Ovary (tissue), 9 donors: ENCODE data around the gene KRTAP26-1. TPM values are rescaled to one million over a fixed set of nuclear protein-coding genes. Genes with fewer than 3 reads are reported as not detected.

ENCODE experiments used
- DNase-seq, 5 donors: peaks; one replicate each; pipeline ENCODE4 v3.0.0-alpha.2; 2019 to 2020
- H3K27ac ChIP-seq, 2 donors: fragments of 200-600 bp; one replicate each; pipeline versions ENCODE4 v1.5.1 to v1.8.0; 2019 to 2022
- H3K27me3 ChIP-seq: fragments of 200-600 bp; one replicate; pipeline ENCODE4 v1.8.0; 2022
- H3K36me3 ChIP-seq: fragments of 200-600 bp; sonication (generic); one replicate; pipeline ENCODE4 v1.5.1; 2019
- H3K4me1 ChIP-seq: one replicate; pipeline ENCODE4 v1.8.1; 2013; ENCODE audit warnings: mild to moderate bottlenecking, moderate library complexity; ENCODE audit not compliant: insufficient read depth
- H3K4me3 ChIP-seq: fragments of 200-600 bp; sonication (generic); one replicate; pipeline ENCODE4 v1.5.1; 2017
- H3K9me3 ChIP-seq, 2 donors: fragments of 200-600 bp in 1 of 2; sonication (generic) in 1 of 2; one replicate each; pipeline versions ENCODE4 v1.5.1 to v1.8.1; 2013 to 2019; ENCODE audit warnings: mild to moderate bottlenecking in 1 of 2, moderate library complexity in 1 of 2
- EP300 ChIP-seq: sonication (generic); formaldehyde crosslinking; IDR thresholded peaks from one replicate; pipeline ENCODE4 v1.6.1; 2017; ENCODE audit warnings: antibody characterized with exemption
- POLR2A ChIP-seq: fragments of 450-650 bp; IDR thresholded peaks from one replicate; pipeline ENCODE4 v1.6.1; 2017; ENCODE audit warnings: antibody characterized with exemption, mild to moderate bottlenecking, moderate library complexity
- WGBS, 3 donors: extraction: QIAGEN DNeasy Blood & Tissue Kit in 1 of 3; methylation state at CpG; one replicate each; pipeline versions ENCODE4 v1.1.5 to v1.1.7; 2013 to 2017; 5-methylcytosine and 5-hydroxymethylcytosine counted together
- intact Hi-C, 4 donors: fragments of 100-400 bp; cut with DNase I; formaldehyde crosslinking; loops; one replicate each; pipeline versions ENCODE4 v1.11.0 to v1.15.1; 2022 to 2023
- polyA plus RNA-seq, 2 donors: library from polyadenylated mRNA; stranded (reverse); fragments of 200-250 nt in 1 of 2; fragments of 350-450 nt in 1 of 2; fragmentation: Illumina TruSeq in 1 of 2; extraction: RNeasy Lipid Tissue Mini Kit (QIAGEN cat#74804) in 1 of 2; gene quantifications; one replicate each; pipeline ENCODE4 v1.2.3, GENCODE V29; 2013 to 2014
- small RNA-seq: library from RNA; depleted of rRNA; stranded (forward); fragments of <200 nt; gene quantifications from one replicate; pipeline ENCODE3, GENCODE V24; 2016
- total RNA-seq, 7 donors: library from RNA; depleted of rRNA in 2 of 7; stranded (reverse); fragments of >200 nt in 2 of 7; fragmentation: NEBNext Ultra II Directional in 3 of 7; extraction: Animal tissue kit (Norgen Biotek cat#: 25700) in 3 of 7; gene quantifications; one replicate each; pipeline versions ENCODE4 v1.1.0 to v1.2.4, GENCODE V29; 2016 to 2023
- TF ChIP-seq, protein P1 (sequence below), 3 donors: fragments of 450-650 bp in 2 of 3; fragments of 200-600 bp in 1 of 3; IDR thresholded peaks; one replicate each; pipeline versions ENCODE4 v1.5.1 to v1.8.0; 2016 to 2022; ENCODE audit warnings: antibody characterized with exemption in 3 of 3, mild to moderate bottlenecking in 1 of 3
- donor health status: DM: no; HTN: no; CAD: no; lungs with moderate emphysema.
- donor health status: DM: no; HTN: no; CAD: no.
- donor health status: Bipolar disorder and iron deficiency.
- donor health status: DM: yes; HTN: yes; CAD: no.
- donor health status: DM: no; HTN: no; CAD: no.
- donor health status: DM: yes; HTN: yes; CAD: no.

The KRTAP26-1 gene
- total and polyA plus RNA-seq, 9 donors, result not detected

DNA sequence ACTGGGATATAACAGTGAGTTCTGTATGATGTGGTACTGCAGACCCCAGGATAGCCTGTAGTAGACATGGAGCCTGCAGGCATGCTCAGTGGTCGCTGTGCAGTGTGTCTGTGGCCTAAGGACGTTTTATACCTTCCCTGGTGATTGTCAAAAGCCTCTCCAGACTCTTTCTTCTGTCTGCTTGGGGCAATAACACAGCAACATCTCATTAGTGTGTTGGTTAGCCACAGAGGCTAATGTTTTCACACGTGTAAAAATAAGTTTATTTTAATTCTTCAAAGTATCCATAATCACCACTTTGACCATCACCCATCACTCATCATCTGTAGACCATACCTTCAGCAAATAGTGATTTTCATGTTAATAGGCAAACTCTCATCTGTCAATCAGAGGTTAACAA lies 37.3 kb downstream of the KRTAP26-1 start, which contains the start of gene KRTAP24-1:
KRTAP24-1 (minus strand) TSS at position 101 of the 400 bp plus-strand sequence; CDS start at position 83, 18 bp downstream.
- Histone ChIP-seq H3K4me3 (no peak within 1 kb of the TSS), H3K27me3 (no peaks in the 10 kb centered on the region), H3K27ac (no peak within 1 kb of the TSS), H3K36me3 (no peaks in the 10 kb centered on the region), H3K9me3 (no peaks in the 10 kb centered on the region), H3K4me1 (no peaks in the 10 kb centered on the region)
- WGBS, 3 donors, result 54 to 61% (median 55%) methylated on average over 3 of the region's 3 CpGs
- DNase-seq, result no peak
- intact Hi-C loops, result no loop called here
- TF ChIP-seq EP300, result no peak
- TF ChIP-seq POLR2A, result no peak
- TF ChIP-seq, protein P1, sequence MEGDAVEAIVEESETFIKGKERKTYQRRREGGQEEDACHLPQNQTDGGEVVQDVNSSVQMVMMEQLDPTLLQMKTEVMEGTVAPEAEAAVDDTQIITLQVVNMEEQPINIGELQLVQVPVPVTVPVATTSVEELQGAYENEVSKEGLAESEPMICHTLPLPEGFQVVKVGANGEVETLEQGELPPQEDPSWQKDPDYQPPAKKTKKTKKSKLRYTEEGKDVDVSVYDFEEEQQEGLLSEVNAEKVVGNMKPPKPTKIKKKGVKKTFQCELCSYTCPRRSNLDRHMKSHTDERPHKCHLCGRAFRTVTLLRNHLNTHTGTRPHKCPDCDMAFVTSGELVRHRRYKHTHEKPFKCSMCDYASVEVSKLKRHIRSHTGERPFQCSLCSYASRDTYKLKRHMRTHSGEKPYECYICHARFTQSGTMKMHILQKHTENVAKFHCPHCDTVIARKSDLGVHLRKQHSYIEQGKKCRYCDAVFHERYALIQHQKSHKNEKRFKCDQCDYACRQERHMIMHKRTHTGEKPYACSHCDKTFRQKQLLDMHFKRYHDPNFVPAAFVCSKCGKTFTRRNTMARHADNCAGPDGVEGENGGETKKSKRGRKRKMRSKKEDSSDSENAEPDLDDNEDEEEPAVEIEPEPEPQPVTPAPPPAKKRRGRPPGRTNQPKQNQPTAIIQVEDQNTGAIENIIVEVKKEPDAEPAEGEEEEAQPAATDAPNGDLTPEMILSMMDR (IDR thresholded peaks at IDR 0.05), result no peak

DNA sequence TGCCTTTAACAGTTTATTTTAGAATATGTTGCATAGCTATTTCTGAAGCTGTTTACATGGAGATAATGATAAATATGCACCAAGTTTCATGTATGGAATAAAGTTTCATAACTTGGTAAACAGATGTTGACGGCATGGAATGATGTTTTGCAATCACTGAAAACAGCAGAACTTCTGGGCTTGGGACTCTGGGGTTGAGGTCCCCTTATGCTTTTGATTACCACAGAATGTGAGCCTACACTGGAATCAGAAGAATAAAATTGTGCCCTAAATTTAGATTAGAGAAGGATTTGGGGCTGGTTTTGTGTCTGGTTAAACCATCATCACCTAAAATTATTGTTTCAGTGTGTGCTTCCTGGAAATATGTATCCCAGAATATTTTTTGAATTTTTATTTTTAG lies 48.5 kb downstream of the KRTAP26-1 start:
- Histone ChIP-seq H3K4me3 (no peak overlapping the region), H3K9me3 (no peaks in the 10 kb centered on the region), H3K36me3 (no peaks in the 10 kb centered on the region), H3K4me1 (no peaks in the 10 kb centered on the region), H3K27ac (no peak overlapping the region), H3K27me3 (no peaks in the 10 kb centered on the region)
- DNase-seq, result no peak
- 73 to 74% (median 73%) methylated on average over 1 of the region's 1 CpG for WGBS, 3 donors
- intact Hi-C loops, result no loop called here
- TF ChIP-seq POLR2A (no peak), EP300 (no peak)
- TF ChIP-seq, protein P1 (IDR thresholded peaks at IDR 0.05), result no peak

- intact Hi-C loops, result no loop called here
- Histone ChIP-seq H3K36me3 (no peaks in the 10 kb centered on the region), H3K4me3 (no peak overlapping the region), H3K27me3 (no peaks in the 10 kb centered on the region), H3K27ac (no peak overlapping the region), H3K9me3 (no peaks in the 10 kb centered on the region), H3K4me1 (no peaks in the 10 kb centered on the region)
- WGBS, 3 donors, result 57 to 70% (median 62%) methylated on average over 5 of the region's 5 CpGs
- TF ChIP-seq, protein P1 (IDR thresholded peaks at IDR 0.05), result no peak
- no peak for TF ChIP-seq POLR2A
- DNase-seq, result no peak
Measured at GRCh38 chr21:30271156-30271555, 49.0 kb downstream of the KRTAP26-1 start.

GRCh38 chr21:30269803-30270530 lies 50.1 kb downstream of the KRTAP26-1 start:
- no peaks in the 10 kb centered on the region for H3K36me3 ChIP-seq
- TF ChIP-seq, protein P1 (IDR thresholded peaks at IDR 0.05), result no peak
- TF ChIP-seq POLR2A, result no peak
- no peak for TF ChIP-seq EP300
- H3K27me3 ChIP-seq, result no peaks in the 10 kb centered on the region
- H3K4me3 ChIP-seq, result no peak overlapping the region
- no peak for DNase-seq
- no peaks in the 10 kb centered on the region for H3K4me1 ChIP-seq
- intact Hi-C loops, result no loop called here
- H3K9me3 ChIP-seq, result no peaks in the 10 kb centered on the region
- no peak overlapping the region for H3K27ac ChIP-seq
- WGBS, 3 donors, result 57 to 58% (median 57%) methylated on average over 3 of the region's 3 CpGs

Small RNA genes within 50 kb of the gene (small RNA-seq; reads per million reads assigned to genes)
- gene KRTAP23-1, result not detected

Other genes starting within 250 kb of the KRTAP26-1 start
- not detected for gene CLDN17, start 153.5 kb downstream of the KRTAP26-1 start, total RNA-seq
- not detected for gene CLDN17, start 153.5 kb downstream of the KRTAP26-1 start, polyA plus RNA-seq
- 1 to 10 TPM in 1 of 7 donors, under 1 TPM in 1, not detected in 5; 0.10 to 2.2 TPM for gene CLDN8, start 104.2 kb downstream of the KRTAP26-1 start, total RNA-seq
- gene CLDN8, start 104.2 kb downstream of the KRTAP26-1 start, polyA plus RNA-seq, result not detected
- not detected for gene KRTAP24-1, start 37.4 kb downstream of the KRTAP26-1 start, total RNA-seq
- gene KRTAP24-1, start 37.4 kb downstream of the KRTAP26-1 start, polyA plus RNA-seq, result not detected
- not detected for gene KRTAP25-1, start 30.8 kb downstream of the KRTAP26-1 start, total RNA-seq
- not detected for gene KRTAP25-1, start 30.8 kb downstream of the KRTAP26-1 start, polyA plus RNA-seq
- not detected for gene KRTAP27-1, start 17.4 kb upstream of the KRTAP26-1 start, total RNA-seq
- not detected for gene KRTAP27-1, start 17.4 kb upstream of the KRTAP26-1 start, polyA plus RNA-seq
- gene KRTAP23-1, start 28.3 kb upstream of the KRTAP26-1 start, total RNA-seq, result not detected
- gene KRTAP23-1, start 28.3 kb upstream of the KRTAP26-1 start, polyA plus RNA-seq, result not detected
- not detected for gene KRTAP13-2, start 52.0 kb upstream of the KRTAP26-1 start, total RNA-seq
- gene KRTAP13-2, start 52.0 kb upstream of the KRTAP26-1 start, polyA plus RNA-seq, result not detected
- gene KRTAP13-1, start 75.7 kb upstream of the KRTAP26-1 start, total RNA-seq, result not detected
- not detected for gene KRTAP13-1, start 75.7 kb upstream of the KRTAP26-1 start, polyA plus RNA-seq
- gene KRTAP13-3, start 105.6 kb upstream of the KRTAP26-1 start, total RNA-seq, result not detected
- gene KRTAP13-3, start 105.6 kb upstream of the KRTAP26-1 start, polyA plus RNA-seq, result not detected
- gene KRTAP13-4, start 109.9 kb upstream of the KRTAP26-1 start, total RNA-seq, result not detected
- gene KRTAP13-4, start 109.9 kb upstream of the KRTAP26-1 start, polyA plus RNA-seq, result not detected
- gene KRTAP15-1, start 120.0 kb upstream of the KRTAP26-1 start, total RNA-seq, result not detected
- not detected for gene KRTAP15-1, start 120.0 kb upstream of the KRTAP26-1 start, polyA plus RNA-seq
- gene KRTAP19-1, start 160.1 kb upstream of the KRTAP26-1 start, total RNA-seq, result not detected
- gene KRTAP19-1, start 160.1 kb upstream of the KRTAP26-1 start, polyA plus RNA-seq, result not detected
- not detected for gene KRTAP19-2, start 167.1 kb upstream of the KRTAP26-1 start, total RNA-seq
- not detected for gene KRTAP19-2, start 167.1 kb upstream of the KRTAP26-1 start, polyA plus RNA-seq
- gene KRTAP19-3, start 171.7 kb upstream of the KRTAP26-1 start, total RNA-seq, result not detected
- not detected for gene KRTAP19-3, start 171.7 kb upstream of the KRTAP26-1 start, polyA plus RNA-seq
- not detected for gene KRTAP19-4, start 176.8 kb upstream of the KRTAP26-1 start, total RNA-seq
- not detected for gene KRTAP19-4, start 176.8 kb upstream of the KRTAP26-1 start, polyA plus RNA-seq
- not detected for gene KRTAP19-5, start 181.8 kb upstream of the KRTAP26-1 start, total RNA-seq
- gene KRTAP19-5, start 181.8 kb upstream of the KRTAP26-1 start, polyA plus RNA-seq, result not detected
- not detected for gene KRTAP19-6, start 221.5 kb upstream of the KRTAP26-1 start, total RNA-seq
- not detected for gene KRTAP19-6, start 221.5 kb upstream of the KRTAP26-1 start, polyA plus RNA-seq
- not detected for gene KRTAP19-7, start 241.0 kb upstream of the KRTAP26-1 start, total RNA-seq
- gene KRTAP19-7, start 241.0 kb upstream of the KRTAP26-1 start, polyA plus RNA-seq, result not detected